ENCODE results near the gene PLA2G4E.

DNA sequence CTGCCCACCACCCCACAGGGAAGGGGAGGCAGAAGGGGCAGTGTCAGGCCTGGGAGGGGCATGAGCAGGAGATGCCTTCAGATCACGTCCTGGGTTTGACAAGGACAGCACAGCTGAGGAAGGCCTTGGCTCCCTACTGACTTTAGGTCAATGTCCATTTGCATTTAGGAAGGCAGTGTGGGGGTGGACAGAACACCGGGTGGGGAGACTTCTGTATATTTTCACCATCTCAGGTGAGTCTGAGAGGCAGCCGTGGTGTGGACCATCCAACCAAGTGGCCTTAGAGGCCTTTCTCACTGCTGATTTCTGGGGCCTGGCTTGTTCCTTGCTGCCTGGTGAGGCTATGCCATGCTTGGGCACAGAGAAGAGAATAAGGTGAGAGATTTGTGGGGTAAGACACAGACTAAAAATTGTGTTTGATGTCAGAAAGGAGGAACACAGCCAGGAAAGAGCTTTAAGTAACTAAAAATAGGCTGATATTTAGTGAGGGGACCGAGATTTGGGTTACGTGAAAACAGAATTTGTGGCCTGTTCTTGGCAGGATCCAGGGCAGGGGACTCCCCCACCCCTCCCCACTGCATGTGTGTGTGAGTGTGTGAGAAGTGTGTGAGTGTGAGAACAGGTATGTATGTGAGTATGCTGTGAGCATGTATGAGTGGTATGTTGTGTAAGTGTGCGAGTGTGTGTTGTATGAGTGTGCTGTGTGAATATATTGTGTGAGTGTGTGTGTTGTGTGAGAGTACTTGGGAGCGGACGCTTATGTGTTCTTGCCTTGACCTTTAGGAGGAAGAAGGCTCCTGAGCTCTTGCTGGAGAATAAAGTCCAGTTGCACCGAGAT lies 11.8 kb upstream of the PLA2G4E start:
- no peak for TF ChIP-seq EZH2 (IDR thresholded peaks at IDR 0.05; ENCODE audit: low read depth)
- TF ChIP-seq, protein P1, sequence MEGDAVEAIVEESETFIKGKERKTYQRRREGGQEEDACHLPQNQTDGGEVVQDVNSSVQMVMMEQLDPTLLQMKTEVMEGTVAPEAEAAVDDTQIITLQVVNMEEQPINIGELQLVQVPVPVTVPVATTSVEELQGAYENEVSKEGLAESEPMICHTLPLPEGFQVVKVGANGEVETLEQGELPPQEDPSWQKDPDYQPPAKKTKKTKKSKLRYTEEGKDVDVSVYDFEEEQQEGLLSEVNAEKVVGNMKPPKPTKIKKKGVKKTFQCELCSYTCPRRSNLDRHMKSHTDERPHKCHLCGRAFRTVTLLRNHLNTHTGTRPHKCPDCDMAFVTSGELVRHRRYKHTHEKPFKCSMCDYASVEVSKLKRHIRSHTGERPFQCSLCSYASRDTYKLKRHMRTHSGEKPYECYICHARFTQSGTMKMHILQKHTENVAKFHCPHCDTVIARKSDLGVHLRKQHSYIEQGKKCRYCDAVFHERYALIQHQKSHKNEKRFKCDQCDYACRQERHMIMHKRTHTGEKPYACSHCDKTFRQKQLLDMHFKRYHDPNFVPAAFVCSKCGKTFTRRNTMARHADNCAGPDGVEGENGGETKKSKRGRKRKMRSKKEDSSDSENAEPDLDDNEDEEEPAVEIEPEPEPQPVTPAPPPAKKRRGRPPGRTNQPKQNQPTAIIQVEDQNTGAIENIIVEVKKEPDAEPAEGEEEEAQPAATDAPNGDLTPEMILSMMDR (conservative IDR thresholded peaks at IDR 0.05), result no peak

All from PC-9 (cell line).